ENCODE data around the gene PPP1CA. TPM values are rescaled to one million over a fixed set of nuclear protein-coding genes. Genes with fewer than 3 reads are reported as not detected.

PPP1CA gene
- total and polyA plus RNA-seq, 4 donors, result 62.4 to 92.9 (median 75.9) TPM

- H3K4me1 ChIP-seq (ENCODE audit: control insufficient read depth in 4 of 4, insufficient read depth in 4 of 4, low read length in 3 of 4), result no peaks in the 10 kb centered on the region
- no peaks in the 10 kb centered on the region for H3K9me3 ChIP-seq (ENCODE audit: control insufficient read depth in 4 of 4, low read length in 3 of 4)
- H3K36me3 ChIP-seq (ENCODE audit: control insufficient read depth in 4 of 4, insufficient read depth in 3 of 4, low read depth in 1 of 4, low read length in 3 of 4), result no peaks in the 10 kb centered on the region
- no peak overlapping the region for H3K9ac ChIP-seq (ENCODE audit: low read depth in 1 of 2, low read length in 2 of 2)
- no peak overlapping the region for H3K4me3 ChIP-seq (ENCODE audit: low read depth in 1 of 3, low read length in 3 of 3)
- no peak overlapping the region for H3K27ac ChIP-seq (ENCODE audit: low read depth in 1 of 2, low read length in 2 of 2)
- 91% methylated on average over 24 of the region's 24 CpGs for WGBS
- TF ChIP-seq RAD21 (IDR thresholded peaks at IDR 0.05) (no peak), RXRA (IDR thresholded peaks at IDR 0.05) (no peak), SP1 (IDR thresholded peaks at IDR 0.05) (no peak), REST (IDR thresholded peaks at IDR 0.05) (no peak), JUND (IDR thresholded peaks at IDR 0.05) (no peak), FOXA1 (IDR thresholded peaks at IDR 0.05) (no peak), YY1 (IDR thresholded peaks at IDR 0.05) (no peak), EGR1 (IDR thresholded peaks at IDR 0.05; ENCODE audit: low read depth in 2 of 2) (no peak), TAF1 (conservative IDR thresholded peaks at IDR 0.05) (no peak), GABPA (IDR thresholded peaks at IDR 0.05 in 1 of 2, conservative IDR thresholded peaks at IDR 0.05 in 1 of 2) (no peak), HNF4G (IDR thresholded peaks at IDR 0.05) (no peak), FOXA2 (IDR thresholded peaks at IDR 0.05) (no peak), HNF4A (conservative IDR thresholded peaks at IDR 0.05) (no peak), ATF3 (IDR thresholded peaks at IDR 0.05) (no peak)
- TF ChIP-seq, protein P1, sequence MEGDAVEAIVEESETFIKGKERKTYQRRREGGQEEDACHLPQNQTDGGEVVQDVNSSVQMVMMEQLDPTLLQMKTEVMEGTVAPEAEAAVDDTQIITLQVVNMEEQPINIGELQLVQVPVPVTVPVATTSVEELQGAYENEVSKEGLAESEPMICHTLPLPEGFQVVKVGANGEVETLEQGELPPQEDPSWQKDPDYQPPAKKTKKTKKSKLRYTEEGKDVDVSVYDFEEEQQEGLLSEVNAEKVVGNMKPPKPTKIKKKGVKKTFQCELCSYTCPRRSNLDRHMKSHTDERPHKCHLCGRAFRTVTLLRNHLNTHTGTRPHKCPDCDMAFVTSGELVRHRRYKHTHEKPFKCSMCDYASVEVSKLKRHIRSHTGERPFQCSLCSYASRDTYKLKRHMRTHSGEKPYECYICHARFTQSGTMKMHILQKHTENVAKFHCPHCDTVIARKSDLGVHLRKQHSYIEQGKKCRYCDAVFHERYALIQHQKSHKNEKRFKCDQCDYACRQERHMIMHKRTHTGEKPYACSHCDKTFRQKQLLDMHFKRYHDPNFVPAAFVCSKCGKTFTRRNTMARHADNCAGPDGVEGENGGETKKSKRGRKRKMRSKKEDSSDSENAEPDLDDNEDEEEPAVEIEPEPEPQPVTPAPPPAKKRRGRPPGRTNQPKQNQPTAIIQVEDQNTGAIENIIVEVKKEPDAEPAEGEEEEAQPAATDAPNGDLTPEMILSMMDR (IDR thresholded peaks at IDR 0.05; ENCODE audit: low read depth, low read length, missing input control), result no peak
- TF ChIP-seq, protein P2, sequence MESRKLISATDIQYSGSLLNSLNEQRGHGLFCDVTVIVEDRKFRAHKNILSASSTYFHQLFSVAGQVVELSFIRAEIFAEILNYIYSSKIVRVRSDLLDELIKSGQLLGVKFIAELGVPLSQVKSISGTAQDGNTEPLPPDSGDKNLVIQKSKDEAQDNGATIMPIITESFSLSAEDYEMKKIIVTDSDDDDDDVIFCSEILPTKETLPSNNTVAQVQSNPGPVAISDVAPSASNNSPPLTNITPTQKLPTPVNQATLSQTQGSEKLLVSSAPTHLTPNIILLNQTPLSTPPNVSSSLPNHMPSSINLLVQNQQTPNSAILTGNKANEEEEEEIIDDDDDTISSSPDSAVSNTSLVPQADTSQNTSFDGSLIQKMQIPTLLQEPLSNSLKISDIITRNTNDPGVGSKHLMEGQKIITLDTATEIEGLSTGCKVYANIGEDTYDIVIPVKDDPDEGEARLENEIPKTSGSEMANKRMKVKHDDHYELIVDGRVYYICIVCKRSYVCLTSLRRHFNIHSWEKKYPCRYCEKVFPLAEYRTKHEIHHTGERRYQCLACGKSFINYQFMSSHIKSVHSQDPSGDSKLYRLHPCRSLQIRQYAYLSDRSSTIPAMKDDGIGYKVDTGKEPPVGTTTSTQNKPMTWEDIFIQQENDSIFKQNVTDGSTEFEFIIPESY (IDR thresholded peaks at IDR 0.05), result no peak
- H3K27me3 ChIP-seq (ENCODE audit: control insufficient read depth in 4 of 4, insufficient read depth in 4 of 4, low read length in 3 of 4), result no peaks in the 10 kb centered on the region
- DNase-seq (ENCODE audit: low spot score), result no peak
Observed at GRCh38 chr11:67364783-67365722, 36.6 kb downstream of the PPP1CA start.

Measured in liver (tissue), 9 donors.